K562 (cell line): ENCODE results near the gene SRD5A1. TPM values are rescaled to one million over a fixed set of nuclear protein-coding genes. Genes with fewer than 3 reads are reported as not detected.

Experiments
- ATAC-seq: fragments of 200-7000 bp; cut with Tn5 transposase; 3 replicates; pipeline ENCODE4 v1.9.1; 2020; ENCODE audit warnings: moderate library complexity
- BruUV-seq: library from RNA; stranded (reverse); fragments of 400-500 nt; replicated peaks from 2 replicates; lab custom pipeline; 2021; lab: Mats Ljungman, UMichigan
- CTCF ChIA-PET: fragments of 300-600 bp; formaldehyde crosslinking; extraction: SDS; loops from one replicate; lab custom pipeline; 2021; ENCODE audit warnings: low intra/inter-chr PET ratio; lab: Yijun Ruan, JAX
- POLR2A ChIA-PET: fragments of 300-600, 350-650 bp; sonication (Branson Sonifier 250); formaldehyde crosslinking; extraction: SDS; loops from one replicate; lab custom pipeline; 2021; ENCODE audit warnings: antibody characterized with exemption, inconsistent platforms; lab: Yijun Ruan, JAX
- DNase-seq, 4 experiments: peaks; one replicate each; pipeline versions ENCODE4 v3.0.0 to v3.0.0-alpha.2; 2011 to 2018; ENCODE audit warnings: low spot score in 3 of 4, mixed read lengths in 3 of 4; ENCODE audit errors: extremely low read depth in 1 of 4
- FAIRE-seq: peaks from 2 replicates; lab custom pipeline; 2011; peaks lifted over from hg19 to GRCh38; lab: Jason Lieb, UNC
- H2AFZ ChIP-seq: 2 replicates; pipeline ENCODE4 v1.6.0; 2011; ENCODE audit warnings: low read depth, low read length, control low read depth, inconsistent platforms
- H3K27ac ChIP-seq: fragments of 200-600 bp; 3 replicates; pipeline ENCODE4 v1.8.0; 2011; ENCODE audit warnings: low read depth, mild to moderate bottlenecking, control low read depth, inconsistent platforms, low read length, moderate library complexity, mixed read lengths; ENCODE audit errors: extremely low read depth
- H3K27me3 ChIP-seq, 2 experiments: fragments of 300-600 bp in 1 of 2; 2 replicates in 1 of 2; 3 replicates in 1 of 2; pipeline versions ENCODE4 v1.6.0 to v1.8.0; 2011; ENCODE audit warnings: inconsistent platforms in 2 of 2, low read length in 2 of 2, mild to moderate bottlenecking in 1 of 2, mixed read lengths in 1 of 2, moderate library complexity in 1 of 2; ENCODE audit not compliant: control insufficient read depth in 2 of 2, insufficient read depth in 2 of 2
- H3K36me3 ChIP-seq: fragments of 300-600 bp; 3 replicates; pipeline ENCODE4 v1.8.0; 2011; ENCODE audit warnings: mild to moderate bottlenecking, low read length, inconsistent platforms; ENCODE audit not compliant: control insufficient read depth, insufficient read depth
- H3K4me1 ChIP-seq, 2 experiments: fragments of 200-600 bp in 1 of 2; replicated peaks in 1 of 2; 2 replicates in 1 of 2; 3 replicates in 1 of 2; pipeline versions ENCODE4 v1.5.1 to v1.8.0; 2011; ENCODE audit warnings: inconsistent platforms in 2 of 2, low read length in 2 of 2, mild to moderate bottlenecking in 1 of 2, mixed read lengths in 1 of 2, moderate library complexity in 1 of 2; ENCODE audit not compliant: control insufficient read depth in 2 of 2, insufficient read depth in 2 of 2
- H3K4me2 ChIP-seq: 2 replicates; pipeline ENCODE4 v1.6.1; 2011; ENCODE audit warnings: low read length, control low read depth, inconsistent platforms, mixed read lengths; ENCODE audit not compliant: insufficient read depth
- H3K4me3 ChIP-seq: fragments of 200-600 bp; sonication (generic), shearing (Covaris generic); 2 replicates; pipeline ENCODE4 v1.5.1; 2016; ENCODE audit warnings: control low read depth, inconsistent platforms
- H3K79me2 ChIP-seq: fragments of 200-600 bp; 3 replicates; pipeline ENCODE4 v1.8.0; 2011; ENCODE audit warnings: low read length, inconsistent platforms; ENCODE audit not compliant: control insufficient read depth, insufficient read depth
- H3K9ac ChIP-seq, 2 experiments: 2 replicates each; pipeline versions ENCODE4 v1.6.0 to v1.6.1; 2011; ENCODE audit warnings: low read depth in 2 of 2, low read length in 2 of 2, control low read depth in 1 of 2, inconsistent platforms in 1 of 2, mild to moderate bottlenecking in 1 of 2, mixed read lengths in 1 of 2; ENCODE audit not compliant: insufficient read depth in 1 of 2
- H3K9me1 ChIP-seq: one replicate; pipeline ENCODE4 v1.6.0; 2011; ENCODE audit warnings: inconsistent platforms, mild to moderate bottlenecking, low read length, moderate library complexity; ENCODE audit not compliant: control insufficient read depth, insufficient read depth
- H3K9me3 ChIP-seq: replicated peaks from 2 replicates; pipeline ENCODE4 v1.5.1; 2011; ENCODE audit warnings: low read depth, low read length, inconsistent platforms; ENCODE audit not compliant: control insufficient read depth, insufficient read depth
- H4K20me1 ChIP-seq: replicated peaks from 2 replicates; pipeline ENCODE4 v1.6.1; 2011; ENCODE audit warnings: low read length, inconsistent platforms, mixed read lengths; ENCODE audit not compliant: control insufficient read depth, insufficient read depth
- HNRNPH1 ChIP-seq: fragments of 200-400 bp; formaldehyde crosslinking; optimal IDR thresholded peaks from 2 replicates; pipeline ENCODE3; 2017; ENCODE audit warnings: low read depth, mild to moderate bottlenecking, low read length, moderate library complexity
- JUND ChIP-seq, 2 experiments: IDR thresholded peaks; 2 replicates in 1 of 2; 3 replicates in 1 of 2; pipeline ENCODE4 v1.6.1; 2011; ENCODE audit warnings: borderline replicate concordance in 2 of 2, low read depth in 2 of 2, low read length in 2 of 2, improper control_type of control experiment in 1 of 2, missing biosample characterization in 1 of 2, missing genetic modification characterization in 1 of 2, missing genetic modification reagents in 1 of 2
- KHSRP ChIP-seq: fragments of 450-650 bp; IDR thresholded peaks from 2 replicates; pipeline ENCODE4 v1.6.1; 2017
- KLF10 ChIP-seq: fragments of 250-450 bp; sonication (Bioruptor Pico); IDR thresholded peaks from 2 replicates; pipeline ENCODE4 v1.6.1; 2021; ENCODE audit warnings: matching md5 sums
- LEF1 ChIP-seq: fragments of 450-650 bp; IDR thresholded peaks from 2 replicates; pipeline ENCODE4 v1.6.1; 2016; ENCODE audit warnings: mild to moderate bottlenecking
- NFIX ChIP-seq: fragments of 250-450 bp; sonication (Bioruptor Pico); IDR thresholded peaks from 2 replicates; pipeline ENCODE4 v1.4.0; 2020; ENCODE audit warnings: low read depth, mild to moderate bottlenecking, moderate library complexity
- POU5F1 ChIP-seq: fragments of 150-350 bp; IDR thresholded peaks from 2 replicates; pipeline ENCODE4 v1.6.1; 2014; ENCODE audit warnings: borderline replicate concordance, low read length, low read depth, mild to moderate bottlenecking; ENCODE audit not compliant: partially characterized antibody
- RBFOX2 ChIP-seq: fragments of 200-400 bp; formaldehyde crosslinking; IDR thresholded peaks from 2 replicates; pipeline ENCODE4 v1.6.1; 2017; ENCODE audit warnings: low read depth, mild to moderate bottlenecking, low read length, moderate library complexity
- RBM15 ChIP-seq: fragments of 200-400 bp; formaldehyde crosslinking; IDR thresholded peaks from 2 replicates; pipeline ENCODE4 v1.6.1; 2018; ENCODE audit warnings: mild to moderate bottlenecking, low read length, moderate library complexity; ENCODE audit not compliant: insufficient read depth
- U2AF1 ChIP-seq: fragments of 200-400 bp; formaldehyde crosslinking; optimal IDR thresholded peaks from 2 replicates; pipeline ENCODE3; 2017; ENCODE audit warnings: mild to moderate bottlenecking, low read depth, low read length, moderate library complexity
- ZNF668 ChIP-seq: fragments of 250-450 bp; sonication (Bioruptor Pico); IDR thresholded peaks from 2 replicates; pipeline ENCODE4 v1.8.0; 2022; ENCODE audit warnings: mild to moderate bottlenecking, inconsistent platforms
- WGBS: fragments of 100-300 bp; shearing (Covaris generic); methylation state at CpG from one replicate; pipeline ENCODE4 v1.1.6; 2016; ENCODE audit warnings: low coverage, mixed read lengths; ENCODE audit not compliant: insufficient coverage; ENCODE audit errors: missing lambda C conversion rate; 5-methylcytosine and 5-hydroxymethylcytosine counted together
- in situ Hi-C: fragments of 300-500 bp; cut with MboI; formaldehyde crosslinking; loops from 4 replicates; pipeline ENCODE4 v1.15.0; 2018; ENCODE audit warnings: inconsistent platforms, mixed read lengths
- intact Hi-C: fragments of 100-400 bp; cut with micrococcal nuclease; formaldehyde crosslinking; loops from 2 replicates; pipeline ENCODE4 v1.14.2; 2022
- polyA plus RNA-seq, 8 experiments: library from polyadenylated mRNA; depleted of rRNA in 4 of 8; stranded (reverse) in 5 of 8; unstranded in 3 of 8; fragments of >200 nt; fragmentation: Nextera tagmentation in 2 of 8; fragmentation: Illumina TruSeq in 1 of 8; extraction: Ambion mirVana in 2 of 8; extraction: Trizol in 1 of 8; gene quantifications; 2 replicates each; pipeline versions ENCODE4 v1.2.1 to v1.2.3, GENCODE V29; 2011 to 2014; ENCODE audit warnings: inconsistent platforms in 1 of 8, missing spikeins in 1 of 8
- total RNA-seq, 7 experiments: library from RNA; depleted of rRNA in 6 of 7; stranded (reverse); fragments of >200 nt in 6 of 7; fragmentation: Illumina TruSeq in 2 of 7; extraction: Trizol in 2 of 7; gene quantifications; 2 replicates each; pipeline versions ENCODE4 v1.2.1 to v1.2.3, GENCODE V29; 2011 to 2021; ENCODE audit warnings: low replicate concordance in 1 of 7
- TF ChIP-seq, protein P1 (sequence below): fragments of 250-450 bp; sonication (Bioruptor Pico); IDR thresholded peaks from 2 replicates; pipeline ENCODE4 v1.5.0; 2021; ENCODE audit warnings: mild to moderate bottlenecking, moderate library complexity
- TF ChIP-seq, protein P2 (sequence below): sonication (generic); formaldehyde crosslinking; IDR thresholded peaks from 2 replicates; pipeline ENCODE4 v1.8.1; 2023; ENCODE audit warnings: mild to moderate bottlenecking, missing genetic modification reagents
- TF ChIP-seq, protein P3 (sequence below): fragments of 250-450 bp; sonication (Bioruptor Pico); IDR thresholded peaks from 2 replicates; pipeline ENCODE4 v1.8.0; 2021; ENCODE audit warnings: moderate library complexity, mild to moderate bottlenecking, inconsistent platforms
- TF ChIP-seq, protein P4 (sequence below): fragments of 200-800 bp; sonication (Bioruptor generic); IDR thresholded peaks from 2 replicates; pipeline ENCODE4 v1.6.1; 2017; ENCODE audit warnings: missing genetic modification characterization, missing compliant biosample characterization

SRD5A1 gene
- total and polyA plus RNA-seq, 9 of the 15 experiments (the other 6 are each of a cell fraction or from before 2014, with no cell fraction given), result 1.3 to 22.6 (median 8.1) TPM

- no peak for FAIRE-seq
- ChIA-PET CTCF (no interaction called here), POLR2A (no interaction called here)
- ATAC-seq, result no peak
- no TSS peak for BruUV-seq
- no peak overlapping the region for H3K9ac ChIP-seq
- intact Hi-C loops, result no loop called here
- no peak overlapping the region for H2AFZ ChIP-seq
- peaks cover 20 to 31% of the 10 kb centered on the region in 2 experiments; a peak in 4 of 5 replicates for H3K4me1 ChIP-seq
- peaks cover 98% of the 10 kb centered on the region for H3K79me2 ChIP-seq
- H3K4me2 ChIP-seq, result no peak overlapping the region
- peaks cover 34% of the 10 kb centered on the region for H3K9me1 ChIP-seq
- 82% methylated on average over 6 of the region's 6 CpGs for WGBS
- DNase-seq, result no peak
- no peaks in the 10 kb centered on the region for H3K27me3 ChIP-seq
- in situ Hi-C loops, result no loop called here
- H3K36me3 ChIP-seq, result peaks cover 86% of the 10 kb centered on the region
- no peaks in the 10 kb centered on the region for H3K9me3 ChIP-seq
- H4K20me1 ChIP-seq, result peaks cover 79% of the 10 kb centered on the region
- no peak overlapping the region for H3K4me3 ChIP-seq
- H3K27ac ChIP-seq, result no peak overlapping the region
- TF ChIP-seq JUND (IDR thresholded peaks at IDR 0.05; ENCODE audit: borderline replicate concordance, low read depth, low read length) (no peak), JUND (tag; IDR thresholded peaks at IDR 0.05; ENCODE audit: borderline replicate concordance, low read depth, low read length) (no peak), U2AF1 (no peak), RBM15 (no peak), LEF1 (no peak), POU5F1 (no peak), NFIX (CRISPR knock-in tag) (no peak), HNRNPH1 (no peak), ZNF668 (CRISPR knock-in tag) (no peak), RBFOX2 (no peak), KLF10 (CRISPR knock-in tag) (no peak), KHSRP (no peak)
- TF ChIP-seq, protein P1, sequence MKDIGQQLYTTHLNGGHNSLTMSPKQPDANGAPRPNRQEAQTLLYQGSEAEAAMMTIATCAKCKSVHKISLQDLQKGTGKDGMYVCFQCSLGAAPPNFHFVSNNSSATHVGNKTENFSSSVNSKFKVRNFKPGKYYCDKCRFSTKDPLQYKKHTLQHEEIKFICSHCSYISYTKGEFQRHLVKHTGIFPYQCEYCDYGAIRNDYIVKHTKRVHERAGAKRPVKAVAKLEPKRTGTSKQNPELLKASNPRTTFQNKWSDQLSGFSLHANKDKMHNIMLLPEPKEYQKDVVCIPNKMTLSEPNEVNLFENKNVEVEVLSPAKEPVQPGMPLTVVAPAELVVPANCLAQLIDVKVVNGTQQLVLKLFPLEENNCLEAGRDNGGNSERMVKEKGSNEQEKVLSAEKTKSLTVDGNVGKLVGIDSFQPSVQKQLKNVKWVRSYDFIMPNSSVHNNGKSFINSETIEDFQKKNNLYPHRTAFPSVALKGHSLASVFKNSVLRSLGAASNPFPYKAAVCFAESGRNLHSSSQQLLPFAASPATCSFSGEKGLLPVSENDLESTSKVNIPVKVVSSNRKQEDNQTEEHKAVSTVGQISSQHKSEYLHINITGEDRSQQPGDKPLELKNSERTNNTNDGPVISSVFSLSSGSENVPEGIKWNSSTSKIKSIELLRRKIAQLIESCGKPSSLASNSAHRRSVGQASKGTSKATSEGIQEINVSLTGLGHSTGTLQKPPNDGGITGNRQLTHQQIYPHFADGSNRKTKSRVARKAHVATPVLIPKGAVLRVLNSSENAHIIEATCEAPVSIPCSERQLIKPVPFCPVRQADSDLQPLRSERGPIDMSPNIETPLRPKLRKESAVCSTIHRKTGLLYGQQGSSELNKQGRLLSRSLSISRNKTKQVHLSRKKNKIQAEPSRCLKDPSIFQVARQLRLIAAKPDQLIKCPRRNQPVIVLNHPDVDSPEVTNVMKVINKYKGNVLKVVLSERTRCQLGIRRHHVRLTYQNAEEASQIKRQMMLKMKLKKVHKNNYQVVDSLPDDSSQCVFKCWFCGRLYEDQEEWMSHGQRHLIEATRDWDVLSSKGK, result no peak
- TF ChIP-seq, protein P2, sequence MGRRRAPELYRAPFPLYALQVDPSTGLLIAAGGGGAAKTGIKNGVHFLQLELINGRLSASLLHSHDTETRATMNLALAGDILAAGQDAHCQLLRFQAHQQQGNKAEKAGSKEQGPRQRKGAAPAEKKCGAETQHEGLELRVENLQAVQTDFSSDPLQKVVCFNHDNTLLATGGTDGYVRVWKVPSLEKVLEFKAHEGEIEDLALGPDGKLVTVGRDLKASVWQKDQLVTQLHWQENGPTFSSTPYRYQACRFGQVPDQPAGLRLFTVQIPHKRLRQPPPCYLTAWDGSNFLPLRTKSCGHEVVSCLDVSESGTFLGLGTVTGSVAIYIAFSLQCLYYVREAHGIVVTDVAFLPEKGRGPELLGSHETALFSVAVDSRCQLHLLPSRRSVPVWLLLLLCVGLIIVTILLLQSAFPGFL (CRISPR knock-in tag), result no peak
- TF ChIP-seq, protein P3, sequence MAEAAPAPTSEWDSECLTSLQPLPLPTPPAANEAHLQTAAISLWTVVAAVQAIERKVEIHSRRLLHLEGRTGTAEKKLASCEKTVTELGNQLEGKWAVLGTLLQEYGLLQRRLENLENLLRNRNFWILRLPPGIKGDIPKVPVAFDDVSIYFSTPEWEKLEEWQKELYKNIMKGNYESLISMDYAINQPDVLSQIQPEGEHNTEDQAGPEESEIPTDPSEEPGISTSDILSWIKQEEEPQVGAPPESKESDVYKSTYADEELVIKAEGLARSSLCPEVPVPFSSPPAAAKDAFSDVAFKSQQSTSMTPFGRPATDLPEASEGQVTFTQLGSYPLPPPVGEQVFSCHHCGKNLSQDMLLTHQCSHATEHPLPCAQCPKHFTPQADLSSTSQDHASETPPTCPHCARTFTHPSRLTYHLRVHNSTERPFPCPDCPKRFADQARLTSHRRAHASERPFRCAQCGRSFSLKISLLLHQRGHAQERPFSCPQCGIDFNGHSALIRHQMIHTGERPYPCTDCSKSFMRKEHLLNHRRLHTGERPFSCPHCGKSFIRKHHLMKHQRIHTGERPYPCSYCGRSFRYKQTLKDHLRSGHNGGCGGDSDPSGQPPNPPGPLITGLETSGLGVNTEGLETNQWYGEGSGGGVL (CRISPR knock-in tag), result no peak
- TF ChIP-seq, protein P4, sequence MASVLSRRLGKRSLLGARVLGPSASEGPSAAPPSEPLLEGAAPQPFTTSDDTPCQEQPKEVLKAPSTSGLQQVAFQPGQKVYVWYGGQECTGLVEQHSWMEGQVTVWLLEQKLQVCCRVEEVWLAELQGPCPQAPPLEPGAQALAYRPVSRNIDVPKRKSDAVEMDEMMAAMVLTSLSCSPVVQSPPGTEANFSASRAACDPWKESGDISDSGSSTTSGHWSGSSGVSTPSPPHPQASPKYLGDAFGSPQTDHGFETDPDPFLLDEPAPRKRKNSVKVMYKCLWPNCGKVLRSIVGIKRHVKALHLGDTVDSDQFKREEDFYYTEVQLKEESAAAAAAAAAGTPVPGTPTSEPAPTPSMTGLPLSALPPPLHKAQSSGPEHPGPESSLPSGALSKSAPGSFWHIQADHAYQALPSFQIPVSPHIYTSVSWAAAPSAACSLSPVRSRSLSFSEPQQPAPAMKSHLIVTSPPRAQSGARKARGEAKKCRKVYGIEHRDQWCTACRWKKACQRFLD (CRISPR knock-in tag), result no peak
Measured at GRCh38 chr5:6720561-6720921, 87.3 kb downstream of the SRD5A1 start.
